ENCODE data around the gene PLEKHA6.

The PLEKHA6 gene

DNA sequence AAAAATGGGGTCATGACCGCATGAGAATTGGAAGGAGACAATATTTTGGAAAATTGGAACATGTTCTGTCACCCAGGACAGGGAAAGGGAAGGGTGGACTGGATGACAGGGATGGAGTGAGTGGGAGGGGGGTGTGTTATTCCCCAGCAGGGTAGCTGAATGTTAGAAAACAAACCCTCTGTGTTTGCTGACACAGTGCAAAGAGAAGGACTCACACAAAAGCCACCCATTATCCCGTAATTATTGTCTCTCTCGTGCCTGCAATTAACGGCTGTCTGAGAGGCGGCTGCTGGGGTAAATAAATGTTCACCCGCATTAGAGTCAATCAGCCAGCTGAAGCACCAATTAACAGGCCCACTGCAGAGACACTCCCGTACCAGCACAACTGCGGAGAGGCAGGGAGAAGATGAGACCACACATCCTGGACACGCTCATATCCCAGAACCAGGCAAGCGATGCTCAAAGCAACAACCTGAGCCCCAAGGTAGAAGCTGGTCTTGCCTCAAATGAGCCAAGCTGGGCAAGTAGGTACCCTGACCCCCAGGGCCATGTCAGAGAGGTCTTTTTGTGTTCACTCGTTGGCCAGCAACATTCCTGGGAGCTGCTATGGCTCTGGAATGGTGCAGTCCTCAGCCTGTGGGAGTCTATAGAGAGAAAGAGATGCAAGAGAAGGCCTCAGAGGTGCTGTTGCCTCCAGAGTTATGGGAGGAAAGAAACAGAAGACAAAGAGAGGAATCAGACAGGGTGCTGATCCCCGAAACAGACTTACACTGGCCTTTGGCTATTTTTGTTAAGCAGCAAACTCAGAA, 19.4 kb downstream of the PLEKHA6 start:
- no peak for FAIRE-seq
- no peak for DNase-seq (ENCODE audit: insufficient read length, low spot score)
- no peak for TF ChIP-seq POLR2AphosphoS5 (IDR thresholded peaks at IDR 0.05; ENCODE audit: low read depth, low read length)
- TF ChIP-seq SPI1 (IDR thresholded peaks at IDR 0.05; ENCODE audit: low read depth, low read length): no peak
- TF ChIP-seq TAF1 (IDR thresholded peaks at IDR 0.05; ENCODE audit: low read depth, low read length): no peak
- no peak for TF ChIP-seq POU2F2 (IDR thresholded peaks at IDR 0.05; ENCODE audit: low read depth, low read length)
- no peak for TF ChIP-seq PAX5 (IDR thresholded peaks at IDR 0.05; ENCODE audit: insufficient read depth, low read length, severe bottlenecking)
- TF ChIP-seq POLR2A (IDR thresholded peaks at IDR 0.05; ENCODE audit: low read depth, low read length): no peak

DNA sequence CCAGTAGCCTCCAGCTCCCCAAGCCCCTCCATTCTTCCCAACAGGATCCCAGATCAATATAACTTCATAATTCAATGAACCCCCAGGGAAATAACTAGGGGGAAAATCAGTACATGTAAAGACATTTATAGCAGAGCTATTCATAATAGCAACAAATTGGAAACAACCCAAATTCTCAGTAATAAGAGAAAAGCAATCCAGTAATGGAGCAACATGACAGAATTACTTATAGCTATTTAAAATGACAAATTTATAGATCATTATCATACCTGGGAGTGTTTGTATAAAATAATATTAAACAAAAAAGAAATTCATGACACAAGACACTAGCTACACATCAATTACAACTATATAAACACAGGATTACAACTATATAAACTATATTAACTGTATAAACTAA, 20.2 kb downstream of the PLEKHA6 start:
- no peak for FAIRE-seq
- no peak for DNase-seq (ENCODE audit: insufficient read length, low spot score)
- TF ChIP-seq PAX5 (IDR thresholded peaks at IDR 0.05; ENCODE audit: insufficient read depth, low read length, severe bottlenecking) (no peak), POLR2AphosphoS5 (IDR thresholded peaks at IDR 0.05; ENCODE audit: low read depth, low read length) (no peak), SPI1 (IDR thresholded peaks at IDR 0.05; ENCODE audit: low read depth, low read length) (no peak), POLR2A (IDR thresholded peaks at IDR 0.05; ENCODE audit: low read depth, low read length) (no peak)

DNA sequence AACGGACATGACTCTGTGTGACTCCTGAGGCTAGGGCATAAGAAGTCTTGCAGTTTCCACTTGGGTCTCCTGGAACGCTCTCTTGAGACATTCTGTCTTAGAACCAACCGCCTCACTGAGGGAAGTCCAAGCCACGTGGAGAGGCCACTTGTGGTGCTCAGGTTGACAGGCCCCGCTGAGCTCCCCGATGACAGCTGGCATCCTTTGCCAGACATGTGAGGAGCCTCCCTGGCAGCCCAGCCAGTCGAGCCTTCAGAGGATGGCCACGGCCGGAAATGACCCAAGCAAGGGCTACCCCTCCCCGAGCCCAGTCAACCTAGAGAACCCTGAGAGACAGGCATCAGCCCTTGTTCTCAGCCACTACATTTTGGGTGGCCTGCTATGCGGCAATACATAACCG, 20.7 kb downstream of the PLEKHA6 start:
- TF ChIP-seq POLR2AphosphoS5 (IDR thresholded peaks at IDR 0.05; ENCODE audit: low read depth, low read length) (no peak), PAX5 (IDR thresholded peaks at IDR 0.05; ENCODE audit: insufficient read depth, low read length, severe bottlenecking) (no peak), TAF1 (IDR thresholded peaks at IDR 0.05; ENCODE audit: low read depth, low read length) (no peak), SPI1 (IDR thresholded peaks at IDR 0.05; ENCODE audit: low read depth, low read length) (no peak), POLR2A (IDR thresholded peaks at IDR 0.05; ENCODE audit: low read depth, low read length) (no peak), POU2F2 (IDR thresholded peaks at IDR 0.05; ENCODE audit: low read depth, low read length) (no peak)
- DNase-seq (ENCODE audit: insufficient read length, low spot score) (no peak), FAIRE-seq (no peak)

DNA sequence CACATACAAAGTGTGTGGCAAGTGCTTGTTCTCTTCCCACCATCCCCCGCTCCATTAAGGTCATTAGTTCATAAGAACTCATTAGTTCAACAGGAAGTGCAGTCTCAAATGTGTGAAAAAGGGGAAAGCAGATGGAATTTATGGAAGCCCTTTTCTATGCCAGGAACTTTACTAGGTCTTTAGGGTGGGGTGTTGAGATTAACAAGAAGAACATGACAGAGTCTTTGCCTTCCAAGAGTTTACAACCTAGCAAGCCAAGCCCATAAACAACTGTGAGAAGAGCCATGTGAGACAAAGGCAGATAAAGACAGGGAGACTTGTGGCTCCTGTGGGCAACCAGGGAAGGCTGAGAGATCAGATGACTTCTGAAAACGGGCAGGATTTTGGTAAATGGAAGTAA, 21.4 kb downstream of the PLEKHA6 start:
- no peak for DNase-seq (ENCODE audit: insufficient read length, low spot score)

DNA sequence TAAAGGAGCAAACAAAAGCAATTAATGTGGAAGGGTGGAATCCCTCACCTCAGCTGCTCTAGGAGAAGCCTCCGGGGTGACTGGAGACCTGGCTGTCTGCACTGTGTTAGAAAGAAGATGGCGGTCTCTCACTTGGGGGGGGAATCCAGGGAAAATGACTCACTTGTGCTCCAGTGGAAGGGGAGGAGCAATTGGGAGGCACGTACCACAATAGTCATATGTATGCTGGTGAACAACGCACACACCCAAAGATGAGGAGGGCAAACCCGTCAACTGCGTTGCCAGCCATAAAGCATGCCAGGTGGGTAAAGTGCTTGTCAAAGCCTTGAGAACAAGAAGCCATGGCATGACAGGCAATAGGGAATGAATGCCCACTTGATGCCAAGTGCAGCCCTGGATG, 22.1 kb downstream of the PLEKHA6 start:
- DNase-seq (ENCODE audit: insufficient read length, low spot score): no peak
- FAIRE-seq: no peak
- TF ChIP-seq PAX5 (IDR thresholded peaks at IDR 0.05; ENCODE audit: insufficient read depth, low read length, severe bottlenecking) (no peak), POLR2AphosphoS5 (IDR thresholded peaks at IDR 0.05; ENCODE audit: low read depth, low read length) (no peak), POLR2A (IDR thresholded peaks at IDR 0.05; ENCODE audit: low read depth, low read length) (no peak), POU2F2 (IDR thresholded peaks at IDR 0.05; ENCODE audit: low read depth, low read length) (no peak)

More for the DNA sequence above, 21.4 kb downstream of the PLEKHA6 start:
- no peak for FAIRE-seq
- no peak for TF ChIP-seq POLR2AphosphoS5 (IDR thresholded peaks at IDR 0.05; ENCODE audit: low read depth, low read length)
- no peak for TF ChIP-seq SPI1 (IDR thresholded peaks at IDR 0.05; ENCODE audit: low read depth, low read length)
- TF ChIP-seq PAX5 (IDR thresholded peaks at IDR 0.05; ENCODE audit: insufficient read depth, low read length, severe bottlenecking): no peak
- no peak for TF ChIP-seq POLR2A (IDR thresholded peaks at IDR 0.05; ENCODE audit: low read depth, low read length)
- no peak for TF ChIP-seq TAF1 (IDR thresholded peaks at IDR 0.05; ENCODE audit: low read depth, low read length)
- TF ChIP-seq POU2F2 (IDR thresholded peaks at IDR 0.05; ENCODE audit: low read depth, low read length): no peak

DNA sequence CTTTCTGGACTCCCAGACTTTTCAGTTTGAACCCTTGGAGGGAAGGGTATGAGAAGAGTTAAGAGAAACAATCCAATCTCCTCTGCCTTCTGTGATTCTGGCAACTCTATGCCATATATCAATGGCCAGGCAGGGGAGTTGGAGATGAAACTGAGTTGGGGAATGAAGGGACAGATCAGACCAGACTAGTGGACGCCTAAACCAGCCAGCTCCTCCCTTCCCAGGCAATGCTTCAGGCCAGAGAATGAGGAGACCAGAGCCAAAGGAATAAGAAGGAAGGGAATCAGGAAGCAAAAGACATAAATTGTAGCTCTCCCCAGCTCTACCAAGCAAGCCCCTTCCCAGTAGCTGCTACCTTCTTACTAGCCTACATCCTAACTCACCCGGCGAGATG, 22.7 kb downstream of the PLEKHA6 start:
- FAIRE-seq (no peak), DNase-seq (ENCODE audit: insufficient read length, low spot score) (no peak)
- no peak for TF ChIP-seq POLR2AphosphoS5 (IDR thresholded peaks at IDR 0.05; ENCODE audit: low read depth, low read length)
- TF ChIP-seq POLR2A (IDR thresholded peaks at IDR 0.05; ENCODE audit: low read depth, low read length): no peak
- TF ChIP-seq TAF1 (IDR thresholded peaks at IDR 0.05; ENCODE audit: low read depth, low read length): no peak
- TF ChIP-seq SPI1 (IDR thresholded peaks at IDR 0.05; ENCODE audit: low read depth, low read length): no peak
- no peak for TF ChIP-seq PAX5 (IDR thresholded peaks at IDR 0.05; ENCODE audit: insufficient read depth, low read length, severe bottlenecking)
- no peak for TF ChIP-seq POU2F2 (IDR thresholded peaks at IDR 0.05; ENCODE audit: low read depth, low read length)

DNA sequence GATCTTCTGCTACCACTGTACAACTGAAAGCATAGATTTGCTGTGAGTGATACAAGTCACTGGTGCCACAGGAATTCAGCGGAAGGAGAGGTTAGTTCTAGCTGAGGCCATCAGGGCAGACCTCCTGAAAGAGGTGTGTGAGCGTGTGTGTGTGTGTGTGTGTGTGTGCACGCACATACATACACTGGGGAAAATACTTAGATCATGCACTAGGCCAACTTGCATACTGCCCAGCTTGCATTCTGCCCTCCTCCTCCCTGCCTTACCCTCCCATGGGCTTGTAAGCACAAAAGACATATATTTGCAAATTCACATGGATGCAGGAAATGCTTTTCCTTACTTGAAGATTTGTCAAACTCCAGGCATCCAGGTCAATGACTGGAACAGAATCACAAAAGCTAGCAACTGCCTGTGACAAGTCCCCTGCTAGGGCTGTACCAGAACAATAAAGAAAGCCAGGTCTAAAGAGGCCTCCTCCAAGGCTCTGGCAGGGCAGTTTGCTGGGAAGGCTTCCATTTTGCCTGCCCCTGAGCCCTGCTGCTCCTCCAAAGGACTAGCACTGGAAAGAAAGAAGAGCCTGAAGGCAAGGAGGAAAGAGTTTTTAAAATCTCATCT, 23.2 kb downstream of the PLEKHA6 start:
- no peak for TF ChIP-seq POU2F2 (IDR thresholded peaks at IDR 0.05; ENCODE audit: low read depth, low read length)
- TF ChIP-seq POLR2A (IDR thresholded peaks at IDR 0.05; ENCODE audit: low read depth, low read length): no peak
- TF ChIP-seq SPI1 (IDR thresholded peaks at IDR 0.05; ENCODE audit: low read depth, low read length): no peak
- no peak for TF ChIP-seq POLR2AphosphoS5 (IDR thresholded peaks at IDR 0.05; ENCODE audit: low read depth, low read length)
- TF ChIP-seq PAX5 (IDR thresholded peaks at IDR 0.05; ENCODE audit: insufficient read depth, low read length, severe bottlenecking): no peak
- no peak for TF ChIP-seq TAF1 (IDR thresholded peaks at IDR 0.05; ENCODE audit: low read depth, low read length)
- DNase-seq (ENCODE audit: insufficient read length, low spot score) (no peak), FAIRE-seq (no peak)

DNA sequence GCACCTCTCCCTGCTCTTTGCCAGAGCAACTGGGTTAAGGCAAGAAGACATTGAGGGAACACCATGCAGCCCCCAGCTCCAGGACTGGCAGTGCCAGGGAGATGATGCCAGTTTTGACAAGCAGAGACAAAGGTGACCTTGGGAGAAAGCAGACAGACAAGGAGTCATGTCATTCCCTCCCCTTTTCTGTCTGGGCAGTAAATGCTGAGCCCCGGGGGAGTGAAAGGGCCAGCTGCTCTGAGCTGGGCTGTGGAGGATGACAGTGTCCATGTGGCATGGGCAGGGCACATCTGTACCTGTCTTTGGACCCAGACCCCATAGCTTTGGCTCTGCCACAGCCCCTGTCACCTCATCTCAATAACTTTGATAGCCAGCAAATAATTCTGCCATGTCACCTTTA, 24.2 kb downstream of the PLEKHA6 start:
- DNase-seq (ENCODE audit: insufficient read length, low spot score) (no peak), FAIRE-seq (no peak)
- TF ChIP-seq POLR2AphosphoS5 (IDR thresholded peaks at IDR 0.05; ENCODE audit: low read depth, low read length): no peak
- no peak for TF ChIP-seq POU2F2 (IDR thresholded peaks at IDR 0.05; ENCODE audit: low read depth, low read length)
- no peak for TF ChIP-seq TAF1 (IDR thresholded peaks at IDR 0.05; ENCODE audit: low read depth, low read length)
- no peak for TF ChIP-seq PAX5 (IDR thresholded peaks at IDR 0.05; ENCODE audit: insufficient read depth, low read length, severe bottlenecking)
- no peak for TF ChIP-seq SPI1 (IDR thresholded peaks at IDR 0.05; ENCODE audit: low read depth, low read length)
- no peak for TF ChIP-seq POLR2A (IDR thresholded peaks at IDR 0.05; ENCODE audit: low read depth, low read length)

DNA sequence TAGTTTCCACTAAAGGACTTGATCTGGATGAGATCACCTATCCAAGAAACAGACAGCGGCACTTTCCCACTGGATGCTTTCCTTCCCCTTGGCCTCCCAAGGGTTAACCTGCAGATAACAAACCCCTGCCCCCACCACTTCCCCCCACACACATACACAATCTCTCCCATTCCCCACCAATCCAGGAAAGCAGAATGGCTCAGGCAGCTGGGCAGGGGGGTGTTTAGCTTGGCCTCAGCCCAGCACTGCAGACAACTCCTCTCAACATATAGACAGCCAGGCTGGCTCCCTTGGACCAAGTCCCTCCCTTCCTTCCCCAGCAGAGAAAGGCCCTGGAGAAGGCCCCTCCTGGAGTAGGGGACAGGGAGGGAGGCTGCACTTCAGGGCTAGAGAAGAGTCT, 24.6 kb downstream of the PLEKHA6 start:
- TF ChIP-seq TAF1 (IDR thresholded peaks at IDR 0.05; ENCODE audit: low read depth, low read length): no peak
- TF ChIP-seq POU2F2 (IDR thresholded peaks at IDR 0.05; ENCODE audit: low read depth, low read length): no peak
- TF ChIP-seq POLR2A (IDR thresholded peaks at IDR 0.05; ENCODE audit: low read depth, low read length): no peak
- TF ChIP-seq PAX5 (IDR thresholded peaks at IDR 0.05; ENCODE audit: insufficient read depth, low read length, severe bottlenecking): no peak
- no peak for TF ChIP-seq POLR2AphosphoS5 (IDR thresholded peaks at IDR 0.05; ENCODE audit: low read depth, low read length)
- TF ChIP-seq SPI1 (IDR thresholded peaks at IDR 0.05; ENCODE audit: low read depth, low read length): no peak
- no peak for FAIRE-seq
- no peak for DNase-seq (ENCODE audit: insufficient read length, low spot score)

Data from GM12891 (cell line).